Pancreas (tissue), 10 donors: ENCODE data around the gene PIGL. TPM values are rescaled to one million over a fixed set of nuclear protein-coding genes. Genes with fewer than 3 reads are reported as not detected.

Experiments used
- ATAC-seq, 4 donors: fragments of 200-7000 bp; cut with Tn5 transposase; one replicate each; pipeline versions ENCODE4 v1.8.0 to v1.9.1; 2020; ENCODE audit warnings: mild to moderate bottlenecking in 4 of 4, moderate library complexity in 4 of 4
- DNase-seq, 6 donors: peaks; one replicate each; pipeline ENCODE4 v3.0.0-alpha.2; 2020
- FAIRE-seq: peaks from 2 replicates; lab custom pipeline; 2012; peaks lifted over from hg19 to GRCh38; lab: Jason Lieb, UNC
- H3K27ac ChIP-seq, 4 donors: fragments of 200-600 bp; sonication (generic); 1 replicate in 3 of 4; 2 replicates in 1 of 4; pipeline versions ENCODE4 v1.5.0 to v1.8.0; 2020
- H3K27me3 ChIP-seq, 4 donors: fragments of 200-600 bp; one replicate each; pipeline ENCODE4 v1.8.0; 2021
- H3K36me3 ChIP-seq, 3 donors: fragments of 200-600 bp; sonication (generic) in 1 of 3; one replicate each; pipeline versions ENCODE4 v1.5.0 to v1.8.0; 2020 to 2021
- H3K4me1 ChIP-seq, 3 donors: fragments of 200-600 bp; one replicate each; pipeline ENCODE4 v1.8.0; 2021
- H3K4me3 ChIP-seq, 4 donors: fragments of 200-600 bp; sonication (generic) in 2 of 4; one replicate each; pipeline versions ENCODE4 v1.5.0 to v1.8.0; 2020 to 2021
- H3K9me3 ChIP-seq, 4 donors: fragments of 200-600 bp; one replicate each; pipeline ENCODE4 v1.8.0; 2021
- WGBS, 2 donors: extraction: QIAGEN DNeasy Blood & Tissue Kit; methylation state at CpG; one replicate each; pipeline ENCODE4 v1.1.7; 2013; 5-methylcytosine and 5-hydroxymethylcytosine counted together
- intact Hi-C, 3 donors: fragments of 100-400 bp; cut with DNase I; formaldehyde crosslinking; loops; one replicate each; pipeline versions ENCODE4 v1.11.1 to v1.14.2; 2022
- polyA plus RNA-seq, 2 donors: library from polyadenylated mRNA; stranded (reverse); fragments of 200-250 nt; gene quantifications; one replicate each; pipeline ENCODE4 v1.2.3, GENCODE V29; 2013
- total RNA-seq, 6 donors: library from RNA; stranded (reverse); fragmentation: NEBNext Ultra II Directional in 4 of 6; extraction: Animal tissue kit (Norgen Biotek cat#: 25700) in 4 of 6; gene quantifications; one replicate each; pipeline versions ENCODE4 v1.2.1 to v1.2.4, GENCODE V29; 2021 to 2023
- TF ChIP-seq, protein P1 (sequence below), 4 donors: fragments of 200-600 bp; sonication (generic) in 3 of 4; IDR thresholded peaks; one replicate each; pipeline versions ENCODE4 v1.5.0 to v1.8.0; 2021; ENCODE audit warnings: antibody characterized with exemption in 4 of 4
- donor health status: healthy with polysubstance abuse.
- donor health status: DM: no; HTN: no; CAD: no; lungs with moderate emphysema.
- donor health status: DM: no; HTN: no; CAD: no.
- donor health status: control.
- donor health status: control.
- donor health status: Bipolar disorder and iron deficiency.
- donor health status: DM: yes; HTN: yes; CAD: no.
- donor health status: DM: no; HTN: no; CAD: no.
- donor health status: DM: no; HTN: no; CAD: no.
- donor health status: DM: yes; HTN: yes; CAD: no.

The PIGL gene
- total and polyA plus RNA-seq, 8 donors = 11.3 to 27.1 (median 17.0) TPM

DNA sequence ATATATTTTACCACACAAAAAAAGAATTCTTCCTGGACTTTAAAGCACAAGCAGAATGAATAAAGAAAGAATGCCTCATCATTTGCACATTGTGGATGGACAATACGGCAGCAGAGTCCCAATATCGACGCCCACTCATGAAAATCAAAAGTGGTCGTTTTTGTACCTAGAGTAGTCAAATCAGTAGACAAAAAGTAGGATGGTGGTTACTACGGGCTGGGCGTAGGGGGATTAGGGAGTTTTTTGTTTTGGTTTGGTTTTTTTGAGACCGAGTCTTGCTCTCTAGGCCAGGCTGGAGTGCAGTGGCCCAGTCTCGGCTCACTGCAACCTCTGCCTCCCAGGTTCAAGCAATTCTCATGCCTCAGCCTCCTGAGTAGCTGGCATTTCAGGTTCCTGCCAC, 144.9 kb downstream of the PIGL start:
- DNase-seq = peak in 1 of 6 donors; percentile 5
- FAIRE-seq = no peak
- TF ChIP-seq, protein P1, sequence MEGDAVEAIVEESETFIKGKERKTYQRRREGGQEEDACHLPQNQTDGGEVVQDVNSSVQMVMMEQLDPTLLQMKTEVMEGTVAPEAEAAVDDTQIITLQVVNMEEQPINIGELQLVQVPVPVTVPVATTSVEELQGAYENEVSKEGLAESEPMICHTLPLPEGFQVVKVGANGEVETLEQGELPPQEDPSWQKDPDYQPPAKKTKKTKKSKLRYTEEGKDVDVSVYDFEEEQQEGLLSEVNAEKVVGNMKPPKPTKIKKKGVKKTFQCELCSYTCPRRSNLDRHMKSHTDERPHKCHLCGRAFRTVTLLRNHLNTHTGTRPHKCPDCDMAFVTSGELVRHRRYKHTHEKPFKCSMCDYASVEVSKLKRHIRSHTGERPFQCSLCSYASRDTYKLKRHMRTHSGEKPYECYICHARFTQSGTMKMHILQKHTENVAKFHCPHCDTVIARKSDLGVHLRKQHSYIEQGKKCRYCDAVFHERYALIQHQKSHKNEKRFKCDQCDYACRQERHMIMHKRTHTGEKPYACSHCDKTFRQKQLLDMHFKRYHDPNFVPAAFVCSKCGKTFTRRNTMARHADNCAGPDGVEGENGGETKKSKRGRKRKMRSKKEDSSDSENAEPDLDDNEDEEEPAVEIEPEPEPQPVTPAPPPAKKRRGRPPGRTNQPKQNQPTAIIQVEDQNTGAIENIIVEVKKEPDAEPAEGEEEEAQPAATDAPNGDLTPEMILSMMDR (IDR thresholded peaks at IDR 0.05) = no peak

DNA sequence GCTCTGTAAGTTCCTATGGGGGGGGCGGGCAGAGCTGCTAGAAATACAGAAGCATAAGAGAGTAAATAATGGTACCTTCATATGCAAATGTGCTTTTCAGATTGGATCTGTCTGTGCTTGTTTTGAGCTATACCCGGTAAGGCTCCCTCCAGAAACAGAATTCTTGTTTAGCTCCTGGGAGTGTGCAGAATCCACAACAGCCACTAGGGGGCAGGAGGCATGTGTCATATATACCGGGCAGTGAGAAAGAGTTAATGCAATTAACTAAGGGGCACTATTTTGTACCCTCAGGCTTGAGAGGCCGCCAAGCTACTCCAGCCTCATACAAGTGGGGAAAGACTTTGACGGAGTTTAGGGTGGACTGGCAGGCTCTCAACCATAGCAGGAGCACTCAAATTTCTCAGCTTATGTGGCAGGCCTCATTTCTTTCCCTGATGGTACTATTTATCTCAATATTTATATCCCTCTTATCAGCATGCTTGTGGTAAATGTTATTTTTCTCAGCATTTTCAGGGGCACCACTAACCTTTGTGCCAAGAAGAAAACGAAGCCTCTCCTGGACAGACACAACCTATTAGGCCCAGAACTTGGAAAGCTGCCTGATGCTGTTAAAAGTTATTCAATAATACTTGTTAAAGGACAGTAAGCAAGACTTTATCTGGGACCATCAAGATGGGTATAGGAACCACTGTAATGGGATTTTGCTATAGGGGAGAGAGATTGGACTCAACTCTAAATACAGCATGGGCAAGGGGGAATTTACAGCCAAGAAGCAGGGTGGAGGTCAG, 146.9 kb downstream of the PIGL start:
- no peaks in the 10 kb centered on the region for H3K27me3 ChIP-seq
- intact Hi-C loops = loop anchor here in 2 of 3 donors (10.0 kb wide), 1 partner anchor 161 kb away; no protein-coding TSS in a partner anchor
- H3K4me3 ChIP-seq = no peak overlapping the region
- H3K36me3 ChIP-seq = no peaks in the 10 kb centered on the region
- no peak for FAIRE-seq
- no peaks in the 10 kb centered on the region for H3K9me3 ChIP-seq
- peak; percentile 82 to 97 (median 94) for ATAC-seq
- no peak overlapping the region for H3K27ac ChIP-seq
- H3K4me1 ChIP-seq = no peaks in the 10 kb centered on the region
- DNase-seq = peak in 5 of 6 donors; percentile 40 to 84 (median 66)
- TF ChIP-seq, protein P1 (IDR thresholded peaks at IDR 0.05) = peak; percentile 87 to 94 (median 90)
- WGBS, 2 donors = 3 to 6% methylated on average over 6 of the region's 6 CpGs

More for the DNA sequence above, 144.9 kb downstream of the PIGL start:
- Histone ChIP-seq H3K27ac (no peak overlapping the region), H3K9me3 (no peaks in the 10 kb centered on the region), H3K4me3 (no peak overlapping the region), H3K4me1 (no peaks in the 10 kb centered on the region), H3K27me3 (no peaks in the 10 kb centered on the region), H3K36me3 (no peaks in the 10 kb centered on the region)
- WGBS, 2 donors = 79 to 80% methylated on average over 8 of the region's 8 CpGs
- no peak for ATAC-seq
- intact Hi-C loops = loop anchor here in 2 of 3 donors (10.0 kb wide), 1 partner anchor 163 kb away; no protein-coding TSS in a partner anchor

DNA sequence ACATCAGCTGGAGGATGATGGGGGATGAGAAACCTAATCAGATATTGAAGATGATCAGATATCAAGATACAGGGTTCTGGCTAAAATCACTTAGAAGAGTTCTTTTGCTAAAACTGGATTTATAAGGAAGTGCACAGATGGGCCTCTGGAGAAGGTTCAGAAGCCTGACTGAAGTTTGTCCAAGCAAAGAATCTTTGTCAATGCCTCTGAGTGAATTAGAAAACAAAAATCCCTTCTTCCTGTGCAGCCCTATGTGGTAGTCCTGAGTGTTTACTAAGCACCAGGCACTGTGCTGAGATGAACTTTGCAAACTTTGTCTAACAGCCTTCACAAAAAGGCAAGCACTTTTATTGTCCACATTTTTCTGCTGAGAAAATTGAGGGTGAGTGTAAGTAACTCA, 147.6 kb downstream of the PIGL start:
- no peak overlapping the region for H3K4me3 ChIP-seq
- no peaks in the 10 kb centered on the region for H3K27me3 ChIP-seq
- no peaks in the 10 kb centered on the region for H3K36me3 ChIP-seq
- H3K27ac ChIP-seq = no peak overlapping the region
- TF ChIP-seq, protein P1 (IDR thresholded peaks at IDR 0.05) = no peak
- ATAC-seq = no peak
- no peaks in the 10 kb centered on the region for H3K4me1 ChIP-seq
- intact Hi-C loops = loop anchor here in 2 of 3 donors (10.0 kb wide), 1 partner anchor 160 kb away; no protein-coding TSS in a partner anchor
- DNase-seq = no peak
- no peaks in the 10 kb centered on the region for H3K9me3 ChIP-seq
- no peak for FAIRE-seq

DNA sequence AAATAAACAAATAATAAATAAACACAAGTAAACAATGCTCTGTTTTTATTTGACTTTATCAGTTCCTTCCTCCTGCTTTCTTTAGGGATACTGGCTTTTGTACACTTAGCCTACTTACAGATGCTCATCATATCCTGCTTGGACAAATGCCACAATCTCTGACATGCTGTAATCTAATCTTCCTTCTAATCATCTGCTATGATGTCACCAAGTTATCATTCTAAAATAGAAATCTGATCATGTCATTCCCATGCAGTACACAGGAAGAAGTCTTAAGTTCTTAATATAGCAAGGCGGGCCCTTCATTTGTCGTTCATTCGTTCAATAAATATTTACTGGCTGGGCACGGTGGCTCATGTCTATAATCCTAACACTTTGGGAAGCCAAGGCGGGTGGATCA, 154.7 kb downstream of the PIGL start:
- H3K27me3 ChIP-seq = no peaks in the 10 kb centered on the region
- ATAC-seq (no peak), FAIRE-seq (no peak), DNase-seq (no peak)
- no peak overlapping the region for H3K27ac ChIP-seq
- no peaks in the 10 kb centered on the region for H3K9me3 ChIP-seq
- no peaks in the 10 kb centered on the region for H3K36me3 ChIP-seq
- H3K4me3 ChIP-seq = no peak overlapping the region
- 63 to 75% methylated on average over 5 of the region's 5 CpGs for whole genome bisulfite sequencing, 2 donors
- TF ChIP-seq, protein P1 (IDR thresholded peaks at IDR 0.05) = no peak
- intact Hi-C loops = no loop called here
- H3K4me1 ChIP-seq = no peaks in the 10 kb centered on the region
